GM18868 (cell line): ENCODE results near the gene YKT6.

ENCODE experiments used
- ATAC-seq: cut with Tn5 transposase; IDR thresholded peaks from one replicate; pipeline ENCODE4 v1.9.1; 2021; ENCODE audit warnings: mild to moderate bottlenecking, moderate library complexity; ENCODE audit not compliant: unreplicated experiment

The YKT6 gene

GRCh38 chr7:44217223-44217714 is 16.5 kb downstream of the YKT6 start:
- no peak for ATAC-seq

- no peak for ATAC-seq
These were observed 17.1 kb downstream of the YKT6 start for GRCh38 chr7:44217852-44218402.

GRCh38 chr7:44218418-44219201 is 17.8 kb downstream of the YKT6 start:
- no peak for ATAC-seq

- no peak for ATAC-seq
These were observed 18.7 kb downstream of the YKT6 start for GRCh38 chr7:44219371-44220045.

GRCh38 chr7:44220046-44220357 is 19.2 kb downstream of the YKT6 start:
- ATAC-seq: no peak

GRCh38 chr7:44220358-44221112 is 19.8 kb downstream of the YKT6 start:
- ATAC-seq: no peak

- ATAC-seq: no peak
These were observed 20.5 kb downstream of the YKT6 start for GRCh38 chr7:44221231-44221791.

GRCh38 chr7:44222074-44222473 is 21.3 kb downstream of the YKT6 start:
- ATAC-seq: no peak

GRCh38 chr7:44222776-44223261 is 22.0 kb downstream of the YKT6 start:
- no peak for ATAC-seq

- no peak for ATAC-seq
These were observed 22.7 kb downstream of the YKT6 start for GRCh38 chr7:44223362-44224079.

GRCh38 chr7:44224080-44224973 is 23.5 kb downstream of the YKT6 start:
- no peak for ATAC-seq

- no peak for ATAC-seq
These were observed 24.3 kb downstream of the YKT6 start for GRCh38 chr7:44224974-44225565.

GRCh38 chr7:44225566-44226395 is 25.0 kb downstream of the YKT6 start:
- ATAC-seq: no peak

GRCh38 chr7:44226396-44226753 is 25.6 kb downstream of the YKT6 start:
- no peak for ATAC-seq

- ATAC-seq: no peak
These were observed 27.1 kb downstream of the YKT6 start for GRCh38 chr7:44227911-44228310.

GRCh38 chr7:44228571-44229350 is 28.0 kb downstream of the YKT6 start:
- no peak for ATAC-seq

- ATAC-seq: no peak
These were observed 28.8 kb downstream of the YKT6 start for GRCh38 chr7:44229546-44230105.
